ENCODE data around the gene JAML.

Gene JAML

GRCh38 chr11:118168751-118169150 is 56.1 kb downstream of the JAML start:
- DNase-seq (ENCODE audit: low read depth in 2 of 2) = no peak

DNA sequence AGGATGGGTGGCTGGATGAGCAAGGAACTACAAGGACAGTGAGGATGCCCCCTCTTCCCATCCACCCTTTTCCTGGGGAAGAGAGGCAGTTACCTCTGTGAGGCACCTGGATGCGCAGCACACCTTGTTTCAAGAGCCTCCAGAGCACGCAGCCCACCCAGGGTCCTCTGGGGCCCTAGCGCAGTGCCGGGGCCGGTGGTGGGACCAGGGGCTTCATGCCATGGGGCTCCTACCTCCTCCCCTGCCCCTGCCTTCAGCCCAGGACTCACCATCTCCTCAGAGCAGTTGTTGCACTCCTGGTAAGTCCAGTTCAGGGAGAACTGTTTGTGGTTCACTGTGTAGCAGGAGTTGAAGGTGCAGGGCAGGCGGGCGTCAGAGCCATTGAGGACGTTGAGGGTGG is 56.5 kb downstream of the JAML start:
- no peak for DNase-seq (ENCODE audit: low read depth in 2 of 2)

DNA sequence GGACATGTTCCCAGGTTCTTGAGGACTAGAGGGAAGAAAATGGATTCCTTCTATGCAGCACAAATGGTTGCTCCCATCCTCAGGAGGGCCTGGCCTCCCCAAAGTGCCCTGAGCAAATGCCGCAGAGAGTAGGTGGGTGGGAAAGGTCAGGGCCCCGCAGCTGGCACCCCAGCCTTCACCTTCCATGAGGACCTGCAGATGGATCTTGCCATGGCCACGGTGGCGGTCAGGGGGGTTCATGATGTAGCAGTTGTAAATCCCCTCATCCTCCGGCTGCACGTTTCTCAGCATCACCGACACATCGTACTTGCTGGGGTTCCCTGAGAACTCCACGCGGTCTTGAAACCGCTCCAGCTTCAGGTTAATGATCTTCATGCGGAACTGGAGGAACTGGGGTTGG is 56.9 kb downstream of the JAML start:
- DNase-seq (ENCODE audit: low read depth in 2 of 2) = no peak

DNA sequence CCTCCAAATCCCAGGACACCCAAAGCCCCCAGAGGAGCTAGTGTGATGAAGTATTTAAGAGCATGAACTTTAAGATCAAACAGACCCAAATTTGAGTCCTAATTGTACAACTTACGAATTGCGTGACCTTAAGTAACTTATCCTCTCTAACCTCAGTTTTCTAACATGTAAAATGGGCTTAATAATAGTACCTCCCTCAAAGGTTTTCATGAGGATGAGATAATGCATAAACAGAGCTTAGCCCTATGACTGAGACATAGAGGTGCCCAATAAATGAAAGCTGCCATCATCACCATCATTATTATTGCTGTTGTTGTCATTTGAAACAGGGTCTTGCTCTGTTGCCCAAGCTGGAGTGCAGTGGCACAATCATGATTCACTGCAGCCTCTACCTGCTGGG is 57.6 kb downstream of the JAML start:
- DNase-seq (ENCODE audit: low read depth in 2 of 2) = no peak

DNA sequence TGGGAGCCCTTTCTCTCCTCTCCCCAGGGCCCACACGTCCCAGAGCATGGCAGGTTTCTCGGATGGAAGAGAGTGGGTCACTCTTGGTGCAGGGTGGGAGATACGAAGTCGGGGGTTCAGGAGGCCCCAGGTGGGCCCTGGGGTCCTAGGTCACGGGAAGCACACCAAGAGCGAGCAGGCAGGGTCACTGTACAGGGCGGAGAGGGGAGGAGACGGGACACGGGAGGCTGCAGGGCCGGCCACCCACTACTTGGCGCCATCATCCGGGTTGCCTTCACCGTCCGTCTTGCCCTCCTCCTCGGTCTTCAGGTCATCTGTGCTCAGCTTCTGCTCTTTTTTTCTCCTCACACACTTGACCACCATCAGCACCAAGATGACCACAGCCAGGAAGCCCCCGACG is 58.2 kb downstream of the JAML start:
- DNase-seq (ENCODE audit: low read depth in 2 of 2) = no peak

DNA sequence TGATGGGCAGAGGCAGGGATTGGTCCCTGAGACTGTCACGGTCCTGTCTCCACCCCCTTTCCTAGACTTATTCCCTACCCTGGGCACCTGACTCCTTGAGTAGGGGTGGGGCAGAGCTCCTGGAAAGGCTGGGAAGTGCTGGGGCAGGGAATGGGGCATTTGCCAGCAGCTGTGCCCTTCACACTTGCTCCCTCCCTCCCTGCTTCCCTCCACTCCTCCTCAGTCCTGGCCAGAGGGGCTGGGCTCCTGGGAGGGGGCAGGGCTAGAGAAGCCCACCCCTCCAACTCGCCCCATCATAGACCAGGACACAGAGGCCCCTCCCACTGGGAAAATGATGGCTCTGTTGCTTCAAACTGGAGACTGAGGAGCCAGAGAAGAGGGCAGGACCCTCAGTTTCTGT is 59.9 kb downstream of the JAML start:
- DNase-seq (ENCODE audit: low read depth in 2 of 2) = no peak

- DNase-seq (ENCODE audit: low read depth in 2 of 2) = no peak
These were observed 61.3 kb downstream of the JAML start for GRCh38 chr11:118163494-118163893.

DNA sequence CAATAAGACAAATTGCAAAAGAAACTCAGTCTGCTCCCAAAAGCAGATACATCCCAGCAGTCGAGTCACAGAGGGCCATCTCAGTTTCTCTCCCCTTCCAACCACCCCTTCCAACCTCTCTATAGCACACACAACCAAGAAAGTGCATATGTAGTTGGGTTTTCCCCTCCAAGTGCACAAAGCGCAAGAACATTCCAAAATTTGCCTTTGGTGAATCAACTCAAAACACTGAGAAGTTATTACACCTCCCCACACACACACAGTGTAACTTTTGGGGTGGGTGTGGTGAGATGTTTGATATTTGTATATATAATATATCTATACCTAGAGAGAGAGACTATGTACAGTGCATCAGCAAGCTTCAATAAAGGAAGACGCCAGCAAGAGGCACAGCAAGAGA is 62.0 kb downstream of the JAML start:
- no peak for DNase-seq (ENCODE audit: low read depth in 2 of 2)

GRCh38 chr11:118161786-118162185 is 63.0 kb downstream of the JAML start:
- no peak for DNase-seq (ENCODE audit: low read depth in 2 of 2)

- DNase-seq (ENCODE audit: low read depth in 2 of 2) = no peak
These were observed 67.5 kb downstream of the JAML start for GRCh38 chr11:118157186-118157895.

GRCh38 chr11:118156531-118157185 is 68.2 kb downstream of the JAML start:
- no peak for DNase-seq (ENCODE audit: low read depth in 2 of 2)

GRCh38 chr11:118155776-118156530 is 68.9 kb downstream of the JAML start:
- no peak for DNase-seq (ENCODE audit: low read depth in 2 of 2)

- no peak for DNase-seq (ENCODE audit: low read depth in 2 of 2)
These were observed 70.2 kb downstream of the JAML start for GRCh38 chr11:118154641-118155040.

DNA sequence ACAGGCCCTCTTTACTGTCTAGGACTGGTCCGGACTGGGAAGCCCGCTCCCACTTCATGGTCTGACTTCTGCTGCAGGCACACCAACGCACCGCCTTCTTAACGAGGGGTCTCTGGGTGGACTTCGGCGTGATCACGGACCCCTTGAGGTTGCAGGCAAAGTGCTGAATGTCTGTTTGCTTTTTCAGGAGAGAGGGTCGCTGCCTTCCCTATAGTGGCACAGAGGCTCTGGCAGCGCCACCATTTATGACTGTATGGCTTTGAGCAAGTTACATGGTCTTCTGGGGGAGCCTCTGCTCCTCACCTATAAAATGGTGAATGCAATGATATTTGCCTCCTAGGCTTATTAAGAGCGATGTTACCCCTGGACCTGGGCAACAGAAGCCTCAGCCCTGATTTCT is 70.8 kb downstream of the JAML start:
- no peak for DNase-seq (ENCODE audit: low read depth in 2 of 2)

DNA sequence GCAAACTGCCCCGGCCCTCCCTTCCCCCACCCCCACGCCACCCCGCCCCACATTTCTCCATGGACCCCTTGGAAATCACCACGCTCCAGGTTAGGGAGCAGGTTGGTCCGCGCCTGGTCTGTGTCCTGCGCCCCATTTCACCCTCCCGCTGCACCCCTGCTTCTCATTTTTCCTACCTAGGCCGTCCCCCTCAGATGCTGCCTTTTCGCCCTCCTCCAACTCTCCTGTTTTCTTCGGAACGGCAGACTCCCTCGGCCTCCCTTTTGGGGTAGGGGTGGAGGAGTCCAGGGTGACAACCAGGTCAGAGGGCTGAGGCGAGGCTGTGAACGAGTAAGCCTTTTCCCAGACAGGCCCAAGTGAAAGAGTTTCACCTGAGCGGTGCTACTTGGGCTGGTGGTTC is 71.3 kb downstream of the JAML start:
- DNase-seq (ENCODE audit: low read depth in 2 of 2) = no peak

DNA sequence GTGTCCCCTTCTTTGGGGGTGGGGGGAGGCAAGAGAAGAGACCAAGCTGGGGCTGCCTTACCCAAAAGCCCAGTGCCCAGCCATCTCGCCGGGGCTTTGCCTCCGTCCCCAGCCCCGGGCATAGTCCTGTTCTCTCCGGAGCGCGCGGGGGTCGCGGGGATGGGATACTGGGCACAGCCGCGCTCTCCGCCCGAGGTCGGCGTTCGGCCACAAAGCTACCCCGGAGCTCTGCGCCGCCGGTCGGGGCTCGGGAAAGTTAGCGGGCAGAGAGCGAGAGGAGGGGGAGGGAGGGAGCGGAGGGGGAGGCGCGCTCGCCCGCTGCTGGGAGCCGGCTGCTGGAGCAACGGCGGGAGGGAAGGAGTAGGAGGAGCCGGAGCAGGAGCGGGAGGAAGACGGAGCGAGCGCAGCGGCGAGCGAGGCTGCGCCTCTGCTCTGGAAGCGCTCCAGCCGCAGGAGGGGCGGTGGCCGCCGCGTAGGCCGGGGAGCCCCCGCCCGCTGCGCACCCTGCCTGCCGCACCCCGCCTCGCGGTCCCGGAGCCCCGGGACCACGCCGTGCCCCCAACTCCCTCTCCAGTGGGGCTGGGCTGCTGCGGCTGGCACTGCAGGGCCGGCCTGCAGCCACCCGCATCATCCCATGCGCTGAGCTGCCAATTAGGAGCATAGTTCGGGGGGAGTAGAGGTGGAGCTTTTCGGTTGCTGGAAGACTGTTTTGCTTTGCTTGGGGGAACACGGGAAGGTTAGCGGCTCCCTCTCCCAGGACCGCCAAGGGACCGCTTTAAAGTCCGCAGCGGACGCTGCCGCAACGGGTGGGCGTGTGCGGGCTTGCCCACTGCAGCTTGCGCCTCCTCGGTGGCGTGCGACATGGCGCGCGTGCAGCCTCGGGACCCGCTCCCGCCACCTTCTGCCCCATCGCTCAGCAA is 72.0 kb downstream of the JAML start, which contains the start of gene SCN4B:
TSS of gene SCN4B (minus strand) at position 272 of the 920 bp plus-strand sequence. CDS start at position 122, 150 bp downstream.
- DNase-seq (ENCODE audit: low read depth in 2 of 2) = no peak

DNA sequence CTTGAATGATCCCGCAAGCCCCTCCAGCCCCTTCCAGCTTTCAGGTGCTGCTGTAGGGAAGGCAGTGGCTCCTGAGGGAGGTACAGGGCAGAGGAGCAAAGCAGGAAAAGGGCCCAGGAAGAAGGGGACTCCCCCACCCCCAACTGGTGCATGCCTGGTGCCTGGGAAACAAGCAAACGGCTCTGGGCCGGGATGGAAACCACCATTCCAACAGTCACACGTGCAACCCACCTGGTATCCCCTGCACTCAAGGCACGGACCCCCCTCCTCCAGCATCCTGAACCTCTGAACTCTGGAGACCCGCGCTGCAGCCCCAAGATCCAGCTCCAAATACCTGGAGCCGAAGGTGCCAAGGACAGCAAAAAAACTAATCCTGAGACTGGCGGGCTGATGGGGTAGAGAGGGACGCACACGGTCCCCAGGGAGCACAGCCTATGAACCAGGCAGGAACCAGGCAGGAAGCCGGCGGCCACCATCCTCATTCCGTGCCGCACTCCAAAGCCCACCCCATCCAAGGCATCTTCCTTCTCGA is 72.7 kb downstream of the JAML start:
- no peak for DNase-seq (ENCODE audit: low read depth in 2 of 2)

DNA sequence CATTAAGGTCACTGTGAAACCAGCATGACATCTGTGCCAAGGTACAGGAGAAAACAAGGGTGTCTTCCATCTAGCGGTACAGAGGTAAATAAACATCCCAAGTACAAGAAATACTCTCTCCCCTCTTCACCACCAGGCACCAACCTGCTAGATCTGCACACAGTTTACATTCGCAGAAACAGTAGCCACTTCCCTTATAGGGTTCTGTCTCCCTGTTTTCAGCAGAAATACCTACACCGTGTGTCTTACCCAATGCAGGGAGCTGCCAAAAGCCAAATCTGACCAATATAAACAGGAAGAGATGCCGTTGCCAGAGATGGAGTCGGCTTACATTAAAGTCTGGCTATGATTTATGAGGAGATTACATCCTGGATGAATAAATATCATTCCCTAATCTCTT is 73.4 kb downstream of the JAML start:
- DNase-seq (ENCODE audit: low read depth in 2 of 2) = no peak

GRCh38 chr11:118149493-118149892 is 75.3 kb downstream of the JAML start:
- DNase-seq (ENCODE audit: low read depth in 2 of 2) = no peak

DNA sequence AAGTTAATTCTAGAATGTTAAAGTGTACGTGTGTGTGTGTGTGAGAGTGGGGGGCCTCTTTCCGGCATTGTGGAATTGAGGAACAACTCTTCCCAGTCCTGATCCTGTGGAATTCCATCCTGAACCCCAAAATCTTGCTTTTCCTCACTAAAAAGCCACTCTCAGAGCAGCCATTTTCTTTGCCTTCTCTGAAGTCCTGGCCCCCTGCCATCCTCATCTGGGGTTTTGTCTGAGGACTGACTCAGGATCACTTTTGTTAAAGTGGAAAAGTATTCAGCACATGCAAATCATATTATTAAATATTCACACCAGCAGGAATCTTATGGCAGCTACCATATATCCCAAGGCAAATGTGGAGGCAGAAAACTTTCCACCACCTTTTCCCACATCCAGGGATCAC is 76.0 kb downstream of the JAML start:
- no peak for DNase-seq (ENCODE audit: low read depth in 2 of 2)

DNA sequence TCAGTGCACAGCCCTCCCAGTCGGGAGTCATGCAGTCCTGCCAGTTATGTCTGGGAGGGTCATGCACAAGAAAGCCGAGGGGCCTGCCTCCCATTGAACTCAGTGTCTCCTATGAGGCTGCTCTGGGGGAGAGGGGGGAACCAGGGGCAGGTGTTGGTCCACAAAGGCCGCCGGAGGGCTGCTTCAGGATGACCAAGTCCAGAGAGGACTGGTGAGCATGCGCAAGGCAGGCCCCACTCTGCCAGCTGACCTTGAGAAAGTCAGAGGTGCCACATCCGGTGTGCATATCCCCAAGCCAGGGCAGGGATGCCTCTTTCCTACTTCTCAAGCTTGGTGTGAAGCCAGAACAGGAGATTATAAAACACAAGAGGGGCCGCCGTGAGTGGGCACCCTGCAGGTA is 76.6 kb downstream of the JAML start:
- no peak for DNase-seq (ENCODE audit: low read depth in 2 of 2)

GRCh38 chr11:118147502-118147901 is 77.3 kb downstream of the JAML start:
- DNase-seq (ENCODE audit: low read depth in 2 of 2) = no peak

Measured in stimulated activated CD8-positive, alpha-beta memory T cell treated with anti-CD3 and anti-CD28 coated beads, Interleukin-2, amount 100 ng/mL, for 1 hour (primary cell).